GM18873 (cell line): ENCODE results near the gene LSM12.
"Not testable (repeated sequence)": the region's sequence is repeated elsewhere in the genome, so short reads cannot be mapped to it uniquely, and the experiment has no call there.

ENCODE experiments used
- ATAC-seq: cut with Tn5 transposase; IDR thresholded peaks from one replicate; pipeline ENCODE4 v1.9.1; 2021; ENCODE audit warnings: mild to moderate bottlenecking, moderate library complexity, moderate number of reproducible peaks; ENCODE audit not compliant: unreplicated experiment, low FRiP score

Gene LSM12

DNA sequence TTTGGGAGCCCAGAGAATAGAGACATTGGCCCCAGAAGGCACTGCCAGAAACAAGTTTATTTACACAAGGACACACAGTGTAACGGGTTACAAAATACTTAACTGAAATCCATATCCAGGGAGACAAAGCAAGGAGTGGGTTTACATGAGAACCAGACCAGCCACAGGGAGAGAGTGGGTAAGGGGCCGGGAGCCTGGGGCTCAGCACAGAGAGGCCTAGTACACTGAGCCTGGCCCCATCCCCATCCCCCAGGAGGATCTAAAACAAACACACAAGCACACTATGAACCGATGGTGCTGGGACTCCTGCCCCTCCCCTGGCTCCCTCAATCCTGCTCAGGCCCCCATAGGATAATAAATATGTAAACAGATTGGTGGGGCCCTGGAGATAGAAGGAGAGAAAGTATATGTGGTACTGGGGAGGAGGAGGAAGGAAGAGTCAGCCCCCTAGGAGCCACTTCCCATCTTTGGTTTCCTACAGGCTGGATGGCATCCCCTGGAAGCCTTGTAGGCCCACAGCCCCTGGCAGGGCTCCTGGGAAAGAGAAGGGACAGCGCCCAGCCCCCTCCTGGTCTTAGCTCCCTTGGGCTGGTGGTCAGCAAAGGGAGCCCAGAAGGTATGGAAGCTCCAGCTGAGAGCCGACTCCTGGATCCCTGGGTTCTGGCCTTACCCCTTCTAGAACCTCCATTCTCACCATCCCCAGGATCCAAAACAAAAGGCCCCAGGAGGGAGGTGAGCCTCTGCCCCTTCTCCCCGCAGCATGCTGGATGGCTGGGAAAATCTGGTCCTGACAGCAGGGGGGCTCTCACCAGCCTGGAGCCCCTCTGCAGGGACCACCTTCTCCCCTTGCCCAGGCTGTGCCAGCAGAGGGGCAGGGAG is 10.5 kb upstream of the LSM12 start:
- ATAC-seq = no peak

DNA sequence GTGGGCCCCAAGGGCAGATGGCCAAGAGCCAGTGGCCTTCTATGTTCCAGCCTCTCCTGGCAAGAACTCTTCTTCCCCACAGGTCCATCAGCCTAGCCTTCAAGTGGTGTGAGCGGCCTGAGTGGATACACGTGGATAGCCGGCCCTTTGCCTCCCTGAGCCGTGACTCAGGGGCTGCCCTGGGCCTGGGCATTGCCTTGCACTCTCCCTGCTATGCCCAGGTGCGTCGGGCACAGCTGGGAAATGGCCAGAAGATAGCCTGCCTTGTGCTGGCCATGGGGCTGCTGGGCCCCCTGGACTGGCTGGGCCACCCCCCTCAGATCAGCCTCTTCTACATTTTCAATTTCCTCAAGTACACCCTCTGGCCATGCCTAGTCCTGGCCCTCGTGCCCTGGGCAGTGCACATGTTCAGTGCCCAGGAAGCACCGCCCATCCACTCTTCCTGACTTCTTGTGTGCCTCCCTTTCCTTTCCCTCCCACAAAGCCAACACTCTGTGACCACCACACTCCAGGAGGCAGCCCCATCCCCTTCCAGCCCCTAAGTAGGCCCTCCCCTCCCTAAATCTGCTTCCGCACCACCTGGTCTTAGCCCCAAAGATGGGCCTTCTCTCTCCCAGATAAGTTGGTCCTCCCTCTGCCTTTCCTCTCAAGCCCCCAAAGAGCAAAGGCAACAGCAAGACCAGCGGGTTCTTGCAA is 9.3 kb upstream of the LSM12 start:
- ATAC-seq = no peak

DNA sequence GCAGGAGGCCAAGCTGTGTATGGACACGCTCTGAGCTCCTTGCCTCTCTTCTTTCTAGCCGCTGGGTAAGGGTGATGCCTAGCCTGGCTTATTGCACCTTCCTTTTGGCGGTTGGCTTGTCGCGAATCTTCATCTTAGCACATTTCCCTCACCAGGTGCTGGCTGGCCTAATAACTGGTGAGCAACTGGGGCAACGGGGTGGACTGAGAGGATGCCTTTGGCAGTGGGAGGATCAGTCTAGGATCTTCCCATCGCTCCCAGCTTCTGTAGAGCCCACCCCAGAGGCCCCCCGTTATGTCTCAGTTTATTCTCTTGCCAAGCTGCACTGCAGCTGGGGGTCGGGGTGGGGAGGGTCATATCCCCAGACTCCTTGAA is 8.4 kb upstream of the LSM12 start:
- ATAC-seq = no peak

DNA sequence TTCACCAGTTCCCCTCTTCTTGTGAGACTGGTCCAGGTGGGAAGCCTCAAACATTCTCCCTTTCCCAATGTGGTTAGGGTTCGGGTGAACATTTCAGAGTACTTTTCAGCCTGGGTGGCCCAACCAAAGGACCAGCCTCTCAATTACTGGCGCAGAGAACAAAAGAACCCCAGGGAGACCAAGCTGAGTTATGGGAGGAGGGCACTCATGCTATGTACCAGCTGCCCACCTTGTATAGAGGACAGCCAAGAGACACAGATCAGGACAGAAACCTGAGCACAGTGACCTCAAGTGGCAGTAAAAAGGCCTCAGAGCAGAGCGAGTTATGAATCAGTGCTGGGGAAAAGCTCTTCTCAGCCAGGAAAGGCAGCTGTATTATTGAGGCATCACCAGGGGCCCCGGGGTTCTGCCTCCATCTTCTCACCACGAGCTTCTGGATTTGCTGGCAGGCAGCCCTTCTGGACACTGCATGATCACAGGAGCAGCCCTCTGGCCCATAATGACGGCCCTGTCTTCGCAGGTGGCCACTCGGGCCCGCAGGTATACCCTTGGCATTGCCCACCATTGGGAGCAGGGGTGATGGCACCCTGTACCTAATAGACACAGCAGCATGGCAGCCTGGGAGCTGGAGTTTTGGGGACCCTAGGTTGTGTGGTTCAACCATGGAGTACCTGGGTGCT is 7.9 kb upstream of the LSM12 start:
- no peak for ATAC-seq

DNA sequence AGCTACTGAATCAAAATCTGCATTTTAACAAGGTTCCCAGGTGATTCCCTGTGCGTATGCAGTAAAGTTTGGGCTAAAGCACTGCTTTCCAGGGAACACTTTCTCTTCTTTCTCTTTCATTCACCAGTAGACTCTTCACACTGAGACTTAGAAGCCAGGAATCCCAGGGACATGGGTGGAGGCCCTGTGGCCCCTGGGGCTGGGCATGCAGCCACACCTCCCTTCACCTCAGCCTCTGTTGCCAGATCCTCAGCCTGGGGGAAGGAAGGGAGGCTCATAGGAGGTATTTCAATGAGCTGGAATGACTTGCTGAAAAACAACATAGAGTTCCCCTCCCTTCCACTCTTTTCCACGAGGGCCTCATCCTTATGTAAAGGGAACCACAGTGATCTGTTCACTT is 5.3 kb upstream of the LSM12 start:
- no peak for ATAC-seq

DNA sequence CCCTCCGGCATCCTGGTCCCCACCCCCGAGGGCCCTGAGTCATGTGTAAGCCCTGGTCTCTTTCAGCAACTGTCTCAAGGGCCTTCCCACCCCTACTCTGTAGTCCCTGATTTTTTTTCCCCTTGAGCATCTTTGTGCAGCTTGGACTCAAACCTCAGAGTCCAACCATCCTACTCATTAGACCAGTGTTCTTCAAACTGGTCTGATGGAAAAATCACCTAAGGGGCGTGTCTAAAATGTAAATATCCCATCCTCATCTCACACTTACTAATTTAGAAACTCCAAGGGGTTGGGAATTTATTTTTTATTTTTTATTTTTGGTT is 4.7 kb upstream of the LSM12 start:
- peak; percentile 11 for ATAC-seq

DNA sequence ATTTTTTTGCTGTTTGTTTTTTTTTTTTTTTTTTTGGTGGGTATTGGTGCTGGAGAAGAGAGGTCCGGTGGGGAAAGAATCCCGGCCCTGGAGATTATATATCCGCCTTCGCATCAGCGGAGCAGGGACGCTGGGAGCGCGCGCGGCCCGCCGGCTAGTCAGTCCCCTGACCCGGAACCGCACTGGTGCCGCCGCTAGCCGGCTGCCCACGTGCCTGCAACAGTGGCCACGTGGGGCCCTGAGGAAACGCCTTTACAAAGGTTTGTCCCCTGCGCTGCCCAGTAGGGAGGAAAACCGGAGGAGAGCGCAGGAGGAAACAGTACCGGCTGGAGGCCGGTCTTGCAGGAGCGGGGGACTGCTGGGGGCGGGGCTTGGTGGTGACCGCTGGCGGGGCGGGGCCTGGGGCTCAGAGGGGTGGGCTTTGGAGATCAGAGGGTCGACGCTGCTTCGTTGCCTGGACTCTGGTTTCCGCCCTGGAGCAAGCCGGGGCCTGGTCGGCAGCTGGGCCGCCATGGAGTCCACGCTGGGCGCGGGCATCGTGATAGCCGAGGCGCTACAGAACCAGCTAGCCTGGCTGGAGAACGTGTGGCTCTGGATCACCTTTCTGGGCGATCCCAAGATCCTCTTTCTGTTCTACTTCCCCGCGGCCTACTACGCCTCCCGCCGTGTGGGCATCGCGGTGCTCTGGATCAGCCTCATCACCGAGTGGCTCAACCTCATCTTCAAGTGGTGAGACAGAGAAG is 4.2 kb upstream of the LSM12 start, which contains the start of gene G6PC3:
G6PC3 (plus strand) TSS at position 281 of the 743 bp plus-strand sequence; CDS start at position 512, 231 bp downstream.
- peak; percentile 65 for ATAC-seq

DNA sequence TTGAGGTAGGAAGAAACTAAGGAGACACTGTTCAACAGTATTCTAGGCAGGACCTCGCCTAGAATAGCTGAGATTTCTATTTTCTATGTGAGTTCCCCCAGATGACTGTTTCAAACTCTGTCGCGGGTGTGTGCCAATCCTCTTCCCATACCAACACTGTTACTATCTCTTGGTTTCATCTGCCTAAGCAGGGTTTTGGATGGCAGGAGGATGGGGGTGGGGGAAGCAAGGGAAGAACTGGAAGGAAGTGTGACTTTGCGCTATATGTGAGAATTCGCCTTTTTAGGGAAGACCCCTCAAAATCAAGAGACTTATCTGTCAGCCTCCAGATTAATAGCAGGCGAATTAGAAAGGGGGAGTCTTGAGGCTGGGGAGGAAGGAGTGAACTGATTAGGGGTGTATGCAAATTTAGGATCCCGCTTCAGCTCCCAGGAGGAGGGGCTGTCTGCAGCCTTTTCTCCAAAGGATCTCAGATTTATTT is 3.5 kb upstream of the LSM12 start:
- ATAC-seq = peak; percentile 6

DNA sequence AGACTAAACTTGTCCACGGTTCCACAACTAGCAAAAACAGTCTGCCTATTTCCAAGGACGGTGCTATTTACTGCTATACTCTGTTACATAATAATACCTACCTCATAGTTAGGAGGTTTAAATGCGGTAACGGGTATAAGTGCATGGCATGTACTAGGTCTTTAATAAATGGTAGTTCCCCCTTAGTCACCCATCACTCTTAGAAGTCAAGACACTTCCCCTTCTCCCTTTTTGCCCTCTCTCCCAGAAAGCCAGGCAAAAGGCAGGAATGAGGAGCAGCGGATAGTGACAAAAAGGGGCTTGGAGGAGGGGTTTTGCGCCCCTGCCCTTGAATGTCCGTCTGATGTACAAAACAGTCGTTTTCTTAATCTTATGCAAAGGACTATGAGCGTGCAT is 1.1 kb upstream of the LSM12 start:
- no peak for ATAC-seq

DNA sequence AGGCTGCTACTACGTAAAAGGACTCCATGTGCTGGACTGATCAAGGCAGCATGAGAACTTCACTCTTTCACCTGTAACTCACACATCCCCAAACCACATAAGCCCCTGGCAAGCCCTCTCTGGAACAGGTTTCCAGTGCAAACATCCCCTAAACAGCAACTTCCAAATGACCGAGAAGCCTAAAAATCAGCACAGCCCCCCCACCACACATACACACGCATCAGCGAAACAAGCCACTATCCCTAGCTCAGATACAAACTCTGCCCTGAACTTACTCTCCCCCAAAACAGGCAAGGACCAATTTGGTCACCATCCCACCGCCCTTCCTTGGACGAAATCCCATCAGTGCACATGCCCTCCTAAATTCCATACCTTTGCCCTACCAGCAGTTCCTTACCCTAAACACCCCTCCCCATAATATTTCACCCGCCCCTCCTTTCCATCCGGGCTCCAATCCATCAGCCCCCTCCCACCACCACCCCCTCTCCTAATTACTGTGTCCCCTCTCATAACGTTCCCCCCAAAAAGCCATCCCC is 735 bp downstream of the LSM12 start:
- no peak for ATAC-seq

DNA sequence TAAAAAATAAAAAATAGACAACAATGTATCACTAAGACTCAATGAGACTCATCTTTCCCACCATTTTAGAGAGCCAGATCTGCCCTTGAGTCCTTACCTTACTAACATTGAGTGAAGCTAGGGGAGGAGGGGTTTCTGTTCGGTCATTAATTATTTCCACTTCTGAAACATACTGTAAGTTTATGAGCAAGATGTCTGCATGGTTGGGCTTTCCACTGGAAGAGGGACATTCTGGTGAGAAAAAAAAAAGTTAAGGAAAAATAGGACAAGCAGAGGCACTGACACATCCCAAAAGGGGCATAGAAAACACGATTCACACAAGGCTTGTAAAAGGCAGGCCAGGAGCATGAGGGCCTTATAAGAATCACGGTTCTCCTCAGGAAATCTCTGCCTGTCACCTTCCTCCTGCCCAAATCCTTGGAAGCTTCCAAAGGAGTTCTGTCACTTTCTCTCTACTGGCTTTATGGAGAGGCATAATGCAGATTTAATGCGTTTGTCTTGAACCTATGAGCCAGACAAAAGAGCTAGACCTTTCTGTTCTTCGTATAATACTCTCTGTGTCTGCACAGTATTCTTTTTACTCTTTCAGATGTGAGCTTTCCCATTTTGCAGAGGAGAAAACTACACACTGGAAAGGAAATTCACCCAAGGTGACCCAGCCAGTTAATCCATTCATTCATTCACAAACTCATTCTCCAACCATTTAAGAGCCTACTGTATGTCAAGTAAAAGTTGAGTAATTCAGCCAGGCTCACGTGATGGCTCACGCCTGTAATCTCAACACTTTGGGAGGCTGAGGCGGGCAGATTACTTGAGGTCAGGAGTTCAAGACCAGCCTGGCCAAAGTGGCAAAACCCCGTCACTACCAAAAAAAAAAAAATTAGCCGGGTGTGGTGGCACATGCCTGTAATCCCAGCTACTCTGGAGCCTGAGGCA is 2.5 kb downstream of the LSM12 start:
- ATAC-seq = no peak

DNA sequence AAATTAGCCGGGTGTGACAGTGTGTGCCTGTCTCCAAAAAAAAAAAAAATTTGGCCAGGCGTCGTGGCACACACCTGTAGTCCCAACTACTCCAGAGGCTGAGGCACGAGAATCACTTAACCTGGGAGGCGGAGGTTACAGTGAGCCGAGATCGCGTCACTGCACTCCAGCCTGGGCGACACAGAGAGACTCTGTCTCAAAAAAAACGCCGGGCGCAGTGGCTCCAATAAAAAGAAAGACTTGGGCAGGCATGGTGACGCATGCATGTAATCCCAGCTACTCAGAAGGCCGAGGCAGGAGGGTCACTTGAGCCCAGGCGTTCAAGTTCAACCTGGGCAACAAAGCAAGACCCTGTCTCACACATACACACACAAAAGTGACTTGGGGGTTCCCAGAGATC is 3.6 kb downstream of the LSM12 start:
- no peak for ATAC-seq

DNA sequence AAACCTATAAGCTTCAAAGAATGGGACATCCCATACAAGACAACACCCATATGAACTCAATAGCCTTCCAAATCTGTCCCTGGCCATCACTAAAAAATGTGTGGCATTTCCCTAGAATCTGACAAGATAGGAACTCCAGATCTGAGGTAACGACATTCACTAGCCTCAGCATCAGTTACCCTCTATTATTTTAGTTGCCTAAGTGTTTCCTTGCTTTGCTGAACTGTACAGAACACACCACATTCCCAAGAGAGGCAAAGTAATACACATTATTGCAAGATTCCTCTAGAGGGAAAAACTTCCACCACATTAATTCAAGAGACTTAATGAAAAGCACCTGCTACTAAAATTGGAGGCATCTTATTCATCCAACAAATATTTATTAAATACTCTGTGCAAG is 5.0 kb downstream of the LSM12 start:
- ATAC-seq = no peak

DNA sequence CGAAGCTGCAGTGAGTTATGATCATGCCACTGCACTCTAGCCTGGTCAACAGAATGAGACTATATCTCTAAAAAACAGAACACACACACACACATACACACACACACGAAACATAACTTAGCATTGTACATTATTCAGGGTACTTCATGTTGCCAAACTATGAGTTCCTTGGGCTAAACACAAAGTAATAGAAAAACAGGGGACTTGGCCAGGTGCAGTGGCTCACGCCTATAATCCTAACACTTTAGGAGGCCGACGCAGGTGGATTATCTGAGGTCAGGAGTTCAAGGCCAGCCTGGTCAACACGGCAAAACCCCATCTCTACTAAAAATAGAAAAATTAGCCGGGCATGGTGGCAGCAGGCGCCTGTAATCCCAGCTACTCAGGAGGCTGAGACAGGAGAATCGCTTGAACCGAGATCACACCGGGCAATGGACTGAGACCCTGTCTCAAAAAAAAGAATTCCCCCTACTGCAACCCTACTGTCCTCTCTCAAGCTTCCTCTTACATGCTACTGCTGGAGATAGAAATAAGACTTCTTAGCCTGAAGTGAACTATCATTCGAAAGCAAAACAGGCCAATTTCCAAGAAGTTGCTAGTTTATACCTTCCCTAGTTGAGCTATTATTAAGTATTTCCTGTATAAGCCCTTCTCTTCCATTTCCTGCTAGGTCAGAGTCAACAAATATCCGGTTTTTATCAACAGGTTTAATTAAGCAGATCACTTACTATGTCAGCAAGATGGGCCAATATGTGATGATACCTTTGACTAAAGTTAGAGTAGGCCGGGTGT is 7.2 kb downstream of the LSM12 start:
- ATAC-seq = no peak

DNA sequence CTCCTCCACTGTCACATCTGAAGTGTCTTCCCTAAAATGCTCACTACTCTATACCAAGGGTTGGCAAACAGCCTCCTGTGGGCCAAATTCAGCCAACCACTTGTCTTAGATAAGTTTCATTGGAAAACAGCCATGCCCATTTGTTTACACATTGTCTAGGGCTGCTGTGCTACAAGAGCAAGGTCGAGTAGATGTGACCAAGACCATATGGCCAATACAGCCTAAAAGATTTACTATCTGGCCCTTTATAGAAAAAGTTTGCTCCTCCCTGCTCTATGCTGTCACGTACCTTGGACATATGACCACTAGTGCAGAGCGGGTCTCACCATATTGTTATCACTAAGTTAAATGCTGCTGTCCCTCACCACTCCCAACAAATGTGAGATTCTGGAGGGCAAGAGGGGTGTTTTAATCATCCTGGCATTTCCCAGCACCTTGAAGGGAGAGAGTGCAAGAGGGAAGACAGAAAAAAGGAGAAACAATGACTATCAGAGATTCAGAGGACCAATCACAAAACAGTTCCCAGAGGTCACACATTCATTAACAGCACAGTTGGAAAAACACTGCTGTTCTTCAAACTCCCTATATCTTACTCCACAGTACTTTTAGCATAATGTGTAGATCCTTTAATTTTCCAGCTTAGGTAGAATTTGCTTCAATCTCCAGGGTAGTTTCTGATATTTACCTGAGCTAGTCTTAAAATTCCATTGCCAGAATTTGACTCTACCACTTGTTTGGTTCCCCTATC is 13.2 kb downstream of the LSM12 start:
- ATAC-seq = no peak

DNA sequence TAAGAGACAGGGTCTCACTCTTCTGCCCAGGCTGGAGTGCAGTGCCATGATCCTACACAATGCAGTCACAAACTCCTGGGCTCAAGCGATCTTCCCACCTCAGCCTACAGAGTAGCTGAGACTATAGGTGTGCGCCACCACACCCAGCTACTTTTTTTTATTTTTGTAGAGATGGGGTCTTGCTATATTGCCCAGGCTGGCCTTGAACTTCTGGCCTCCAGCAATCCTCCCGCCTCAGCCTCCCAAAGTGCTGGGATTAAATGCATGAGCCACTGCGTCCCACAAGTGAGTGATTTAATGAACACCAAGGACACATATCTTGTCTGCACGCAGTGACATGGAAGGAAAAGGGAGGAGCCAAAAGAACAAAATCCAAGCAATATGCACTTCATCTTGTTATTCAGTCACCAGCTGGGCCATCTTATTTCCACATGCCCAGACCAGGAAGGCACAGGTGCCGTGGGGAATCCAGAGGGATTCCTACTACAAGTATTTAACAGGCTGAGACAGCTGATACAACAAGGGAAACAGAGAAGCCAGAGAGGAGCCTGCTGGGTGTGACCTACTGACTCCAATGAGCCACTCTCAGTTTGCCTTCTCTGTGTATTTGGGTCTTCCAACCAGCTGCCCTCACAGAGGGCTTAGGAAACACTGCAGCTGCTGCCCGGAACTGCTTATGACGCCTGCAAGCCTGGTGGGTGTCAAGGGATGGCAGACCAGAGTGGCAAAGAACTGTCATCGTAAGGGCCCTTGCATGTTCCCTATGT is 17.0 kb downstream of the LSM12 start:
- no peak for ATAC-seq

DNA sequence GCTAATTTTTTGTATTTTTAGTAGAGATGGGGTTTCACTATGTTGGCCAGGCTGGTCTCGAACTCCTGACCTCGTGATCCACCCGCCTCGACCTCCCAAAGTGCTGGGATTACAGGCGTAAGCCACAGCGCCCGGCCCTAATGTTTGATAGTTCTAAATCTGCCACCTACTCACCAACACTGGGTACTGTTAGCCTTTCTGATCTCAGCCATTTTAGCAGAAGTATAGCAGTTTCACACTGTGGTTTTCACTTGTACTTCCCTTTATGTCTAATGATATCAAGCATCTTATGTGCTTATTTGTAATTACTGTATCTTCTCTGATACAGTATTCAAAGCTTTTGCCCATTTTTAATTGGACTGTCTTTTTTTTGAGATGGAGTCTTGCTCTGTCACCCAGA is 19.6 kb downstream of the LSM12 start:
- not testable (repeated sequence) for ATAC-seq
